ENCODE data around the gene NDUFC2. TPM values are rescaled to one million over a fixed set of nuclear protein-coding genes. Genes with fewer than 3 reads are reported as not detected.

NDUFC2 gene
- total and polyA plus RNA-seq, 2 of the 8 experiments (the other 6 are each of a cell fraction or from before 2014, with no cell fraction given): 216 to 356 TPM

GRCh38 chr11:78100676-78101472, 21.2 kb upstream of the NDUFC2 start (continued):
- no peak for TF ChIP-seq SAP30 (IDR thresholded peaks at IDR 0.05; ENCODE audit: insufficient read depth, insufficient replicate concordance, low read length)
- TF ChIP-seq CBX8 (IDR thresholded peaks at IDR 0.05; ENCODE audit: borderline replicate concordance, low read depth, low read length): no peak
- no peak for TF ChIP-seq GTF2F1 (IDR thresholded peaks at IDR 0.05; ENCODE audit: borderline replicate concordance, low read depth, low read length)
- no peak for TF ChIP-seq EP300 (IDR thresholded peaks at IDR 0.05; ENCODE audit: borderline replicate concordance in 1 of 2, low read depth in 2 of 2, low read length in 2 of 2)
- no peak for TF ChIP-seq KDM1A (IDR thresholded peaks at IDR 0.05; ENCODE audit: borderline replicate concordance, low read length)
- TF ChIP-seq SIN3A (conservative IDR thresholded peaks at IDR 0.05 in 1 of 2, IDR thresholded peaks at IDR 0.05 in 1 of 2; ENCODE audit: low read depth in 1 of 2, low read length in 2 of 2): no peak
- TF ChIP-seq TEAD4 (IDR thresholded peaks at IDR 0.05; ENCODE audit: low read depth, low read length): no peak

Measured in H1 (cell line).